Spinal cord (tissue), 10 donors: Measurements from ENCODE around the gene ALS2CL. TPM values are rescaled to one million over a fixed set of nuclear protein-coding genes. Genes with fewer than 3 reads are reported as not detected.

Source experiments
- DNase-seq, 6 donors: peaks; one replicate each; pipeline versions ENCODE4 v3.0.0 to v3.0.0-alpha.2; 2013 to 2015; ENCODE audit warnings: low spot score in 6 of 6, low read depth in 4 of 6
- H3K27ac ChIP-seq: one replicate; pipeline ENCODE4 v1.5.1; 2013; ENCODE audit warnings: low read depth, low read length, control low read depth
- H3K27me3 ChIP-seq: one replicate; pipeline ENCODE4 v1.6.1; 2013; ENCODE audit warnings: low read length; ENCODE audit not compliant: control insufficient read depth, insufficient read depth
- H3K36me3 ChIP-seq: one replicate; pipeline ENCODE4 v1.6.1; 2013; ENCODE audit warnings: low read length; ENCODE audit not compliant: control insufficient read depth, insufficient read depth
- H3K4me1 ChIP-seq: one replicate; pipeline ENCODE4 v1.6.1; 2013; ENCODE audit warnings: low read length; ENCODE audit not compliant: control insufficient read depth, insufficient read depth
- H3K4me3 ChIP-seq: one replicate; pipeline ENCODE4 v1.5.1; 2013; ENCODE audit warnings: low read depth, low read length, control low read depth
- H3K9me3 ChIP-seq: one replicate; pipeline ENCODE4 v1.6.1; 2013; ENCODE audit warnings: low read length; ENCODE audit not compliant: control insufficient read depth, insufficient read depth
- WGBS: methylation state at CpG from one replicate; pipeline ENCODE4 v1.1.5; 2013; ENCODE audit warnings: missing lambda C conversion rate; ENCODE audit not compliant: insufficient coverage; 5-methylcytosine and 5-hydroxymethylcytosine counted together
- polyA plus RNA-seq, 2 donors: library from polyadenylated mRNA; unstranded; fragments of 120-200 nt; gene quantifications; one replicate each; pipeline ENCODE4 v1.2.1, GENCODE V29; 2013; ENCODE audit not compliant: insufficient read length in 2 of 2
- total RNA-seq, 2 donors: library from RNA; depleted of rRNA in 1 of 2; stranded (reverse); fragments of 120-200 nt in 1 of 2; fragments of >200 nt in 1 of 2; gene quantifications; one replicate each; pipeline versions ENCODE4 v1.2.3 to v1.2.4, GENCODE V29; 2013 to 2014
- donor health status: healthy.

The ALS2CL gene
- total and polyA plus RNA-seq, 4 donors, result 5.3 to 8.3 (median 5.9) TPM

GRCh38 chr3:46694520-46694919 is 1.0 kb upstream of the ALS2CL start:
- Histone ChIP-seq H3K27ac (no peak overlapping the region), H3K9me3 (no peaks in the 10 kb centered on the region), H3K27me3 (peaks cover 22% of the 10 kb centered on the region), H3K4me1 (peaks cover 51% of the 10 kb centered on the region), H3K36me3 (no peaks in the 10 kb centered on the region), H3K4me3 (no peak overlapping the region)
- WGBS, result 89% methylated on average over 1 of the region's 3 CpGs
- DNase-seq, result no peak

GRCh38 chr3:46693892-46694226 is 380 bp upstream of the ALS2CL start:
- no peaks in the 10 kb centered on the region for H3K36me3 ChIP-seq
- H3K27ac ChIP-seq, result no peak overlapping the region
- DNase-seq, result no peak
- peaks cover 22% of the 10 kb centered on the region for H3K27me3 ChIP-seq
- peak overlapping the region; percentile 50 for H3K4me3 ChIP-seq
- WGBS, result 27% methylated on average over 25 of the region's 30 CpGs
- H3K4me1 ChIP-seq, result peaks cover 51% of the 10 kb centered on the region
- no peaks in the 10 kb centered on the region for H3K9me3 ChIP-seq

- peaks cover 4% of the 10 kb centered on the region for H3K36me3 ChIP-seq
- H3K4me1 ChIP-seq, result peaks cover 51% of the 10 kb centered on the region
Measured at GRCh38 chr3:46692566-46692990, 901 bp downstream of the ALS2CL start.

GRCh38 chr3:46690798-46691197 is 2.7 kb downstream of the ALS2CL start:
- 70% methylated on average over 5 of the region's 5 CpGs for WGBS
- H3K36me3 ChIP-seq, result peaks cover 5% of the 10 kb centered on the region
- H3K4me1 ChIP-seq, result peaks cover 43% of the 10 kb centered on the region
- DNase-seq, result peak in 1 of 6 donors; percentile 8
- no peak overlapping the region for H3K27ac ChIP-seq
- no peak overlapping the region for H3K4me3 ChIP-seq
- no peaks in the 10 kb centered on the region for H3K9me3 ChIP-seq
- H3K27me3 ChIP-seq, result peaks cover 22% of the 10 kb centered on the region

More at GRCh38 chr3:46692566-46692990, 901 bp downstream of the ALS2CL start:
- peaks cover 22% of the 10 kb centered on the region for H3K27me3 ChIP-seq
- no peak for DNase-seq
- no peak overlapping the region for H3K27ac ChIP-seq
- no peaks in the 10 kb centered on the region for H3K9me3 ChIP-seq
- peak overlapping the region; percentile 50 for H3K4me3 ChIP-seq
- WGBS, result 55% methylated on average over 11 of the region's 11 CpGs

- Histone ChIP-seq H3K27me3 (no peaks in the 10 kb centered on the region), H3K4me1 (peaks cover 2% of the 10 kb centered on the region), H3K9me3 (no peaks in the 10 kb centered on the region), H3K27ac (no peak overlapping the region), H3K4me3 (no peak overlapping the region), H3K36me3 (peaks cover 15% of the 10 kb centered on the region)
- WGBS, result 83% methylated on average over 9 of the region's 9 CpGs
- no peak for DNase-seq
Measured at GRCh38 chr3:46685446-46685845, 8.0 kb downstream of the ALS2CL start.

- Histone ChIP-seq H3K4me1 (no peaks in the 10 kb centered on the region), H3K27me3 (no peaks in the 10 kb centered on the region), H3K36me3 (peaks cover 15% of the 10 kb centered on the region), H3K27ac (no peak overlapping the region), H3K4me3 (no peak overlapping the region), H3K9me3 (no peaks in the 10 kb centered on the region)
- 100% methylated on average over 2 of the region's 2 CpGs for WGBS
- no peak for DNase-seq
Measured at GRCh38 chr3:46684891-46685290, 8.6 kb downstream of the ALS2CL start.

- H3K9me3 ChIP-seq, result no peaks in the 10 kb centered on the region
- no peaks in the 10 kb centered on the region for H3K4me1 ChIP-seq
- peaks cover 15% of the 10 kb centered on the region for H3K36me3 ChIP-seq
- 91% methylated on average over 10 of the region's 11 CpGs for WGBS
- H3K27ac ChIP-seq, result no peak overlapping the region
- no peak overlapping the region for H3K4me3 ChIP-seq
- H3K27me3 ChIP-seq, result no peaks in the 10 kb centered on the region
- DNase-seq, result no peak
Measured at GRCh38 chr3:46682974-46683373, 10.5 kb downstream of the ALS2CL start.

- H3K27ac ChIP-seq, result no peak overlapping the region
- 87% methylated on average over 12 of the region's 13 CpGs for WGBS
- H3K9me3 ChIP-seq, result no peaks in the 10 kb centered on the region
- DNase-seq, result no peak
- no peak overlapping the region for H3K4me3 ChIP-seq
- no peaks in the 10 kb centered on the region for H3K27me3 ChIP-seq
- peaks cover 10% of the 10 kb centered on the region for H3K36me3 ChIP-seq
- H3K4me1 ChIP-seq, result peaks cover 5% of the 10 kb centered on the region
Measured at GRCh38 chr3:46681856-46682540, 11.5 kb downstream of the ALS2CL start.

GRCh38 chr3:46681387-46681786 is 12.1 kb downstream of the ALS2CL start:
- H3K4me1 ChIP-seq, result peaks cover 7% of the 10 kb centered on the region
- H3K27me3 ChIP-seq, result no peaks in the 10 kb centered on the region
- H3K4me3 ChIP-seq, result no peak overlapping the region
- no peaks in the 10 kb centered on the region for H3K9me3 ChIP-seq
- WGBS, result 90% methylated on average over 8 of the region's 10 CpGs
- H3K27ac ChIP-seq, result no peak overlapping the region
- no peak for DNase-seq
- H3K36me3 ChIP-seq, result peaks cover 13% of the 10 kb centered on the region

GRCh38 chr3:46680298-46680826 is 13.1 kb downstream of the ALS2CL start:
- Histone ChIP-seq H3K4me1 (peaks cover 10% of the 10 kb centered on the region), H3K36me3 (peaks cover 12% of the 10 kb centered on the region), H3K4me3 (no peak overlapping the region), H3K27ac (no peak overlapping the region), H3K9me3 (no peaks in the 10 kb centered on the region), H3K27me3 (no peaks in the 10 kb centered on the region)
- DNase-seq, result no peak
- WGBS, result 88% methylated on average over 7 of the region's 9 CpGs
